Adrenal gland (tissue), 5 donors: Measurements from ENCODE around the gene TMEM163.

Source experiments
- POLR2A ChIP-seq, 2 donors: fragments of 450-650 bp; IDR thresholded peaks; one replicate each; pipeline ENCODE4 v1.6.1; 2017; ENCODE audit warnings: antibody characterized with exemption in 2 of 2, mild to moderate bottlenecking in 2 of 2, moderate library complexity in 1 of 2
- TF ChIP-seq, protein P1 (sequence below), 6 experiments: fragments of 450-650 bp in 4 of 6; fragments of 200-600 bp in 2 of 6; sonication (generic) in 1 of 6; IDR thresholded peaks; 1 replicate in 5 of 6; 2 replicates in 1 of 6; pipeline versions ENCODE4 v1.5.1 to v1.8.0; 2016 to 2021; ENCODE audit warnings: antibody characterized with exemption in 6 of 6, mild to moderate bottlenecking in 2 of 6, moderate library complexity in 1 of 6
- donor health status: DM: no; HTN: no; CAD: no.

DNA sequence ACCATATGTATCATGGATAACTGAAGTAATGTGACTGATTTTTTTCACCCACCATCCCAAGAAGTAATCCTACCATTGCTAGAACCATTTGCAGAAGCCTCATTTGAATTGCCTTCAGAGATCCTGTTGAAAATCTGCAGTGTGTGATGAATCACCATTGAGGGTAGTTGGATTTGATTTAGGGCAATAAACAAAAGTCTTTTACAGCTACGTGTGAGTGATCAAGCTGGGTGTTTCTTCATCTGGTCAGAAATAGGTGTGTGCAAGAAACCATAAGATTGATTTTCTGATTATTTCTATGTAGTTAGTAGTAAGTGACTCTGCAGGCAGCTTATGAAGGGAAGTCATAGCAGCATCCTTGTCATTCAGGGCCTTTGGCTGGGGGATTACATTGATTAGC, 305.4 kb downstream of the TMEM163 start:
- TF ChIP-seq, protein P1, sequence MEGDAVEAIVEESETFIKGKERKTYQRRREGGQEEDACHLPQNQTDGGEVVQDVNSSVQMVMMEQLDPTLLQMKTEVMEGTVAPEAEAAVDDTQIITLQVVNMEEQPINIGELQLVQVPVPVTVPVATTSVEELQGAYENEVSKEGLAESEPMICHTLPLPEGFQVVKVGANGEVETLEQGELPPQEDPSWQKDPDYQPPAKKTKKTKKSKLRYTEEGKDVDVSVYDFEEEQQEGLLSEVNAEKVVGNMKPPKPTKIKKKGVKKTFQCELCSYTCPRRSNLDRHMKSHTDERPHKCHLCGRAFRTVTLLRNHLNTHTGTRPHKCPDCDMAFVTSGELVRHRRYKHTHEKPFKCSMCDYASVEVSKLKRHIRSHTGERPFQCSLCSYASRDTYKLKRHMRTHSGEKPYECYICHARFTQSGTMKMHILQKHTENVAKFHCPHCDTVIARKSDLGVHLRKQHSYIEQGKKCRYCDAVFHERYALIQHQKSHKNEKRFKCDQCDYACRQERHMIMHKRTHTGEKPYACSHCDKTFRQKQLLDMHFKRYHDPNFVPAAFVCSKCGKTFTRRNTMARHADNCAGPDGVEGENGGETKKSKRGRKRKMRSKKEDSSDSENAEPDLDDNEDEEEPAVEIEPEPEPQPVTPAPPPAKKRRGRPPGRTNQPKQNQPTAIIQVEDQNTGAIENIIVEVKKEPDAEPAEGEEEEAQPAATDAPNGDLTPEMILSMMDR (IDR thresholded peaks at IDR 0.05) = no peak
- TF ChIP-seq POLR2A (IDR thresholded peaks at IDR 0.05) = no peak
